D721Med (cell line): Measurements from ENCODE around the gene COL8A2.

Experiments used
- DNase-seq: peaks from one replicate; pipeline ENCODE4 v3.0.0; 2011; ENCODE audit warnings: low spot score; ENCODE audit not compliant: insufficient read length
- FAIRE-seq: peaks from 2 replicates; lab custom pipeline; 2011; peaks lifted over from hg19 to GRCh38; lab: Jason Lieb, UNC
- TF ChIP-seq, protein P1 (sequence below): IDR thresholded peaks from 2 replicates; pipeline ENCODE4 v1.5.1; 2012; ENCODE audit warnings: mild to moderate bottlenecking, control low read depth; ENCODE audit not compliant: insufficient read depth; ENCODE audit errors: missing control alignments

Gene COL8A2

GRCh38 chr1:36166938-36167905 lies 42.2 kb upstream of the COL8A2 start:
- no peak for FAIRE-seq
- no peak for DNase-seq
- TF ChIP-seq, protein P1, sequence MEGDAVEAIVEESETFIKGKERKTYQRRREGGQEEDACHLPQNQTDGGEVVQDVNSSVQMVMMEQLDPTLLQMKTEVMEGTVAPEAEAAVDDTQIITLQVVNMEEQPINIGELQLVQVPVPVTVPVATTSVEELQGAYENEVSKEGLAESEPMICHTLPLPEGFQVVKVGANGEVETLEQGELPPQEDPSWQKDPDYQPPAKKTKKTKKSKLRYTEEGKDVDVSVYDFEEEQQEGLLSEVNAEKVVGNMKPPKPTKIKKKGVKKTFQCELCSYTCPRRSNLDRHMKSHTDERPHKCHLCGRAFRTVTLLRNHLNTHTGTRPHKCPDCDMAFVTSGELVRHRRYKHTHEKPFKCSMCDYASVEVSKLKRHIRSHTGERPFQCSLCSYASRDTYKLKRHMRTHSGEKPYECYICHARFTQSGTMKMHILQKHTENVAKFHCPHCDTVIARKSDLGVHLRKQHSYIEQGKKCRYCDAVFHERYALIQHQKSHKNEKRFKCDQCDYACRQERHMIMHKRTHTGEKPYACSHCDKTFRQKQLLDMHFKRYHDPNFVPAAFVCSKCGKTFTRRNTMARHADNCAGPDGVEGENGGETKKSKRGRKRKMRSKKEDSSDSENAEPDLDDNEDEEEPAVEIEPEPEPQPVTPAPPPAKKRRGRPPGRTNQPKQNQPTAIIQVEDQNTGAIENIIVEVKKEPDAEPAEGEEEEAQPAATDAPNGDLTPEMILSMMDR: no peak

DNA sequence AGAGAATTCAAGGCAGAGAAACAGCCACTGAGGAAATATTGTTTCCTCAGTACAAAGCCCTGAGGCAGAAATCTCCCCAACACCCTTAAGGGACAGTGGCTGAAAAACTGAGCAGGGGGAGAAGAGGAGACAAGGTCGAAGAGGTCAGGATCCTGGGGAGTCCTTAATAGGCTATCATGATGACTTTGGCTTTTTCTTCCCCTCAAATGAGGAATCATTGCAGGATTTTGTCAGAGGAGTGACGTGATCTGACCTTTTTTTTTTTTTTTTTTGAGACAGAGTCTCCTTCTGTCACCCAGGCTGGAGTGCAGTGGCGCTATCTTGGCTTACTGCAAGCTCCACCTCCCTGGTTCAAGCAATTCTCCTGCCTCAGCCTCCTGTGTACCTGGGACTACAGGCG lies 41.1 kb upstream of the COL8A2 start:
- TF ChIP-seq, protein P1: no peak
- FAIRE-seq (no peak), DNase-seq (no peak)

DNA sequence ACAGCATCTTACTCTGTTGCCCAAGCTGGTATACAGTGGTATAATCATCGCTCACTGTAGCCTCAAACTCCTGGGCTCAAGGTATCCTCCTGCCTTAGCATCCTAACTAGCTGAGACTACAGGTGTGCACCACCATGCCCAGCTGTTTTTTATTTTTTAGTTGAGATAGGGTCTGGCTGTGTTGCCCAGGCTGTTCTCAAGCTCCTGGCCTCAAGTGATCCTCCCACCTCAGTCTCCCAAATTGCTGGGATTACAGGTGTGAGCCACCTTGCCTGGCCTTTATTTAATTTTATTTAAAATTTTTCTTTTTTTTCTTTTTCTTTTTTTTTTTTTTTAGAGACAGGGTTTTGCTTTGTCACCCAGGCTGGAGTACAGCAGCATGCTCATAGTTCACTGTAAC lies 40.1 kb upstream of the COL8A2 start:
- FAIRE-seq: no peak
- TF ChIP-seq, protein P1: no peak

DNA sequence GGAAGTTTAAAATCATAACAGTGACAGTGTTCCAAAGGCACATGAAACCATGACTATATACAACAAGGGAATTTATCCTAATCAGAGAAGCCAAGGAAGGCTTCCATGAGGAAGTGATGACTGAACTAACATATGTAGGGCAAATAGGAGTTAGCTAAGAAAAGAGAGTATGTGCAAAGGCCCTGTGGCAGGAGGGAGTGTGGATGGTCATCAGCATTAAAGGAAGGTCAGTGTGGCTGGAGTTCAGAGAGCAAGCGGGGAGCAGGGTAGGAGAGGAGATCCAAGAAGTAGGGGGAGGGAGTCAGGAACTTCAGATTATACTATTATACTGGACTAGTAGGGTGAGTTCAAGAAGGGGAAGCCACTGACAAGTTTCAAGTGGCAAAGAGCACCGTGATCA lies 39.3 kb upstream of the COL8A2 start:
- FAIRE-seq: no peak
- TF ChIP-seq, protein P1: no peak
- DNase-seq: no peak

More for the DNA sequence above, 40.1 kb upstream of the COL8A2 start:
- DNase-seq: no peak

GRCh38 chr1:36163426-36163825 lies 38.4 kb upstream of the COL8A2 start:
- TF ChIP-seq, protein P1: no peak
- FAIRE-seq: no peak

GRCh38 chr1:36162680-36163239 lies 37.7 kb upstream of the COL8A2 start:
- TF ChIP-seq, protein P1: no peak
- DNase-seq (no peak), FAIRE-seq (no peak)

More at GRCh38 chr1:36163426-36163825, 38.4 kb upstream of the COL8A2 start:
- DNase-seq: no peak
